Measurements from ENCODE around the gene LTBP4. TPM values are rescaled to one million over a fixed set of nuclear protein-coding genes. Genes with fewer than 3 reads are reported as not detected.

The LTBP4 gene
- total RNA-seq, 1 experiment from 2014 or later: 30.8 TPM

DNA sequence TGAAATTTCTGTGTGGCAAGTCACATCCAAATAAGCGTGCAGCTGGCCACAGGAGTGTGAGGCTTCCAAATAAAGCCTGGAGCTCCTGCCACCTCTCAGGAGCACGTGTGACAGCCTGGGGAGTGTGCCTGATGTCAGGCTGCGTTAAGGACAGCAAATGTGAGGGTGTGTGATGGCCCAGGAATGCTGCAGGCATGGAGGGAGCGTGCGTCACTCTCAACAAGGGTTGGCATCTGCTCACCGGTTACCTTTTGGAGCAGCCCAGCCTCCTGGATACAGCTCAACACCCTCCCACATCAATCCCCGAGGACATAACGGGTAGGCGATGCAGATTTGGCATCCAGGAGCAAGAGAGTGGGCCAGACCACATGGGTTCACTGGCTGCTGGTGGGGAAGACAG is 70.2 kb downstream of the LTBP4 start:
- no peak for DNase-seq
- POLR2A ChIA-PET: no interaction called here
- BruUV-seq (replicated peaks): no TSS peak
- Mint-ChIP-seq H3K36me3 (ENCODE audit: insufficient read depth, unreplicated experiment) (peaks cover 5% of the 10 kb centered on the region), H3K9me3 (ENCODE audit: unreplicated experiment) (no peaks in the 10 kb centered on the region), H3K27me3 (ENCODE audit: insufficient read depth, unreplicated experiment) (no peaks in the 10 kb centered on the region), H3K27ac (ENCODE audit: unreplicated experiment) (no peak overlapping the region), H3K4me3 (ENCODE audit: unreplicated experiment) (no peak overlapping the region), H3K4me1 (ENCODE audit: low read depth, unreplicated experiment) (no peaks in the 10 kb centered on the region)
- Histone ChIP-seq H3K4me1 (no peaks in the 10 kb centered on the region), H3K36me3 (ENCODE audit: control insufficient read depth, insufficient read depth, low read length) (no peaks in the 10 kb centered on the region), H3K4me3 (ENCODE audit: low read depth, low read length) (no peak overlapping the region), H3K9me3 (no peaks in the 10 kb centered on the region), H3K27me3 (replicated peaks; ENCODE audit: control insufficient read depth, insufficient read depth, low read length) (no peaks in the 10 kb centered on the region)
- intact Hi-C loops (cut with micrococcal nuclease; ENCODE audit: unreplicated experiment): no loop called here
- TF ChIP-seq, protein P1, sequence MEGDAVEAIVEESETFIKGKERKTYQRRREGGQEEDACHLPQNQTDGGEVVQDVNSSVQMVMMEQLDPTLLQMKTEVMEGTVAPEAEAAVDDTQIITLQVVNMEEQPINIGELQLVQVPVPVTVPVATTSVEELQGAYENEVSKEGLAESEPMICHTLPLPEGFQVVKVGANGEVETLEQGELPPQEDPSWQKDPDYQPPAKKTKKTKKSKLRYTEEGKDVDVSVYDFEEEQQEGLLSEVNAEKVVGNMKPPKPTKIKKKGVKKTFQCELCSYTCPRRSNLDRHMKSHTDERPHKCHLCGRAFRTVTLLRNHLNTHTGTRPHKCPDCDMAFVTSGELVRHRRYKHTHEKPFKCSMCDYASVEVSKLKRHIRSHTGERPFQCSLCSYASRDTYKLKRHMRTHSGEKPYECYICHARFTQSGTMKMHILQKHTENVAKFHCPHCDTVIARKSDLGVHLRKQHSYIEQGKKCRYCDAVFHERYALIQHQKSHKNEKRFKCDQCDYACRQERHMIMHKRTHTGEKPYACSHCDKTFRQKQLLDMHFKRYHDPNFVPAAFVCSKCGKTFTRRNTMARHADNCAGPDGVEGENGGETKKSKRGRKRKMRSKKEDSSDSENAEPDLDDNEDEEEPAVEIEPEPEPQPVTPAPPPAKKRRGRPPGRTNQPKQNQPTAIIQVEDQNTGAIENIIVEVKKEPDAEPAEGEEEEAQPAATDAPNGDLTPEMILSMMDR (IDR thresholded peaks at IDR 0.05; ENCODE audit: insufficient read depth in 1 of 2, low read depth in 1 of 2, low read length in 1 of 2, severe bottlenecking in 1 of 2, unreplicated experiment in 1 of 2): no peak
- CTCF ChIA-PET: no interaction called here

DNA sequence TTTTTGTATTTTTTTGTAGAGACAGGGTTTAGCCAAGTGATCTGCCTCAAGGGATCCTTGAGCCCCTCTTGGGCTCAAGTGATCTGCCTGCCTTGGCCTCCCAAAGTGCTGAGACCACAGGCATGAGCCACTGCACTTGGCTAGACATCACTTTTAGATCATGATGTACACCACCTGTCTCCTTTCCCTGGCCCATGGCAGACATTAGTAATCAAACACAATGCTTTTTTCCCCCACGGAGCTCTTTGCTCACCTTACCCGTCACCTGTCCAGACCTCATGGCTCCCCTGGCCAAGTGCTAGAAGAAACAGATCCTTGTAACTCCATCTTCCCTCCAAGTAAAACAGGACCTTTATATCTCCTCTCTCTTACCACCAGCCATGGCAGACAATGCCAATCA is 70.9 kb downstream of the LTBP4 start:
- ChIA-PET CTCF (interaction anchor here (0.9 kb wide), 1 partner anchor 9 kb away, joined by 4 read pairs; no protein-coding TSS in a partner anchor), POLR2A (no interaction called here)

DNA sequence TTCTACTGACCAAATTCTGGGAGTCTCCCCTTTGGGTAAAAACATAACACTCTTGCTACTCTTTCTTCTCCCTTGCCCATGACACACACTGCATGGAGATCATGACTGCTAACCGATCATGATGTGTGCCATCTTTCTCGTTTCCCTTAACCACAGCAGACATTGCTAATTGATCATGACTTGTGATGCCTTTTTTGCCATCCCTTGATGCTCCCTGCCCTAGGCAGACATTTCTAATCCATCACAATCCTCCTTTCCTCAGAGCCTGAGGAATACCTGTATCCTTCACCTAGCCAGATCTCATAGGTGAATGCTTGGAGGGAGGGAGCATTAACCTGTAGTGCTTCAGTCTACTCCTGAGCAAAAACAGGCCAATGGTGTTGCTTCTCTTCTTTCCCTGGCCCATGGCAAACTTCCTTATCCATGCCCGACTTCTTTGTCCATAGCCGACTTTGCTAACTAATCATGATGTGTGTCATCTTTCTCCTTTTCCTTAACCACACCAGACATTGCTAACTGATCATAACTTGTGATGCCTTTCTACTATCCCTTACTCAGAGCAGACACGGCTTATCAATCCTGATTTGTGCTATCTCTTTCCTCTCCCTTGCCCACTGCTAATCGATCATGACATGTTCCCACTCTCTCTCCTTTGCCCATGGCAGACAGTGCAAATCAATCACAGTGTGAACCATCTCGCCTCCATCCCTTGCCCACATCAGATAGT is 71.6 kb downstream of the LTBP4 start:
- Mint-ChIP-seq H3K4me3 (ENCODE audit: unreplicated experiment) (no peak overlapping the region), H3K36me3 (ENCODE audit: insufficient read depth, unreplicated experiment) (peaks cover 15% of the 10 kb centered on the region), H3K27ac (ENCODE audit: unreplicated experiment) (no peak overlapping the region), H3K9me3 (ENCODE audit: unreplicated experiment) (no peaks in the 10 kb centered on the region), H3K27me3 (ENCODE audit: insufficient read depth, unreplicated experiment) (no peaks in the 10 kb centered on the region), H3K4me1 (ENCODE audit: low read depth, unreplicated experiment) (no peaks in the 10 kb centered on the region)
- H3K27me3 ChIP-seq (replicated peaks; ENCODE audit: control insufficient read depth, insufficient read depth, low read length): no peaks in the 10 kb centered on the region
- ChIA-PET POLR2A (no interaction called here), CTCF (interaction anchor here (0.9 kb wide), 1 partner anchor 10 kb away, joined by 4 read pairs; no protein-coding TSS in a partner anchor)
- H3K4me1 ChIP-seq: no peaks in the 10 kb centered on the region
- intact Hi-C loops (cut with micrococcal nuclease; ENCODE audit: unreplicated experiment): no loop called here
- no peaks in the 10 kb centered on the region for H3K36me3 ChIP-seq (ENCODE audit: control insufficient read depth, insufficient read depth, low read length)
- no peaks in the 10 kb centered on the region for H3K9me3 ChIP-seq
- TF ChIP-seq, protein P1 (IDR thresholded peaks at IDR 0.05; ENCODE audit: insufficient read depth in 1 of 2, low read depth in 1 of 2, low read length in 1 of 2, severe bottlenecking in 1 of 2, unreplicated experiment in 1 of 2): no peak
- no peak overlapping the region for H3K4me3 ChIP-seq (ENCODE audit: low read depth, low read length)
- DNase-seq: no peak
- BruUV-seq (replicated peaks): no TSS peak

More for the DNA sequence above, 70.9 kb downstream of the LTBP4 start:
- no peak for DNase-seq
- no peaks in the 10 kb centered on the region for H3K9me3 Mint-ChIP-seq (ENCODE audit: unreplicated experiment)
- H3K36me3 Mint-ChIP-seq (ENCODE audit: insufficient read depth, unreplicated experiment): peaks cover 8% of the 10 kb centered on the region
- intact Hi-C loops (cut with micrococcal nuclease; ENCODE audit: unreplicated experiment): no loop called here
- no peaks in the 10 kb centered on the region for H3K27me3 ChIP-seq (replicated peaks; ENCODE audit: control insufficient read depth, insufficient read depth, low read length)
- no peaks in the 10 kb centered on the region for H3K4me1 ChIP-seq
- no peaks in the 10 kb centered on the region for H3K4me1 Mint-ChIP-seq (ENCODE audit: low read depth, unreplicated experiment)
- H3K4me3 Mint-ChIP-seq (ENCODE audit: unreplicated experiment): no peak overlapping the region
- TF ChIP-seq, protein P1 (IDR thresholded peaks at IDR 0.05; ENCODE audit: insufficient read depth in 1 of 2, low read depth in 1 of 2, low read length in 1 of 2, severe bottlenecking in 1 of 2, unreplicated experiment in 1 of 2): no peak
- no TSS peak for BruUV-seq (replicated peaks)
- no peaks in the 10 kb centered on the region for H3K9me3 ChIP-seq
- no peak overlapping the region for H3K4me3 ChIP-seq (ENCODE audit: low read depth, low read length)
- no peak overlapping the region for H3K27ac Mint-ChIP-seq (ENCODE audit: unreplicated experiment)
- no peaks in the 10 kb centered on the region for H3K27me3 Mint-ChIP-seq (ENCODE audit: insufficient read depth, unreplicated experiment)
- H3K36me3 ChIP-seq (ENCODE audit: control insufficient read depth, insufficient read depth, low read length): no peaks in the 10 kb centered on the region
